Esophagus (tissue), 2 donors: ENCODE measurements around the gene RPL31. TPM values are rescaled to one million over a fixed set of nuclear protein-coding genes. Genes with fewer than 3 reads are reported as not detected.
A peak's percentile ranks its signal among the peaks of the same experiment; 100 is the strongest.

Experiments used
- H3K27ac ChIP-seq, 2 donors: one replicate each; pipeline ENCODE4 v1.5.1; 2013; ENCODE audit warnings: low read depth in 2 of 2, mild to moderate bottlenecking in 2 of 2, inconsistent platforms in 1 of 2, low read length in 1 of 2, moderate library complexity in 1 of 2
- H3K27me3 ChIP-seq, 2 donors: one replicate each; pipeline ENCODE4 v1.6.1; 2013; ENCODE audit warnings: low read length in 2 of 2, control low read depth in 1 of 2, mild to moderate bottlenecking in 1 of 2; ENCODE audit not compliant: insufficient read depth in 2 of 2, control insufficient read depth in 1 of 2
- H3K36me3 ChIP-seq, 2 donors: one replicate each; pipeline ENCODE4 v1.6.1; 2013; ENCODE audit warnings: low read length in 1 of 2; ENCODE audit not compliant: control insufficient read depth in 2 of 2, insufficient read depth in 2 of 2
- H3K4me1 ChIP-seq, 2 donors: one replicate each; pipeline ENCODE4 v1.6.1; 2013; ENCODE audit warnings: low read length in 1 of 2; ENCODE audit not compliant: control insufficient read depth in 2 of 2, insufficient read depth in 2 of 2
- H3K4me3 ChIP-seq, 2 donors: one replicate each; pipeline ENCODE4 v1.5.1; 2013; ENCODE audit warnings: low read length in 2 of 2, mild to moderate bottlenecking in 2 of 2, low read depth in 1 of 2, moderate library complexity in 1 of 2
- H3K9me3 ChIP-seq, 2 donors: one replicate each; pipeline ENCODE4 v1.6.1; 2013; ENCODE audit warnings: mild to moderate bottlenecking in 2 of 2, low read depth in 1 of 2, low read length in 1 of 2, moderate library complexity in 1 of 2; ENCODE audit not compliant: control insufficient read depth in 2 of 2, insufficient read depth in 1 of 2
- WGBS, 2 donors: extraction: QIAGEN DNeasy Blood & Tissue Kit; methylation state at CpG; one replicate each; pipeline ENCODE4 v1.1.7; 2013; 5-methylcytosine and 5-hydroxymethylcytosine counted together
- polyA plus RNA-seq, 2 donors: library from polyadenylated mRNA; stranded (reverse); fragments of 200-250 nt; gene quantifications; one replicate each; pipeline ENCODE4 v1.2.3, GENCODE V29; 2013
- donor health status: healthy with polysubstance abuse.
- donor health status: Bipolar disorder and iron deficiency.

RPL31 gene
- polyA plus RNA-seq, 2 donors = 5,749 to 6,812 TPM

DNA sequence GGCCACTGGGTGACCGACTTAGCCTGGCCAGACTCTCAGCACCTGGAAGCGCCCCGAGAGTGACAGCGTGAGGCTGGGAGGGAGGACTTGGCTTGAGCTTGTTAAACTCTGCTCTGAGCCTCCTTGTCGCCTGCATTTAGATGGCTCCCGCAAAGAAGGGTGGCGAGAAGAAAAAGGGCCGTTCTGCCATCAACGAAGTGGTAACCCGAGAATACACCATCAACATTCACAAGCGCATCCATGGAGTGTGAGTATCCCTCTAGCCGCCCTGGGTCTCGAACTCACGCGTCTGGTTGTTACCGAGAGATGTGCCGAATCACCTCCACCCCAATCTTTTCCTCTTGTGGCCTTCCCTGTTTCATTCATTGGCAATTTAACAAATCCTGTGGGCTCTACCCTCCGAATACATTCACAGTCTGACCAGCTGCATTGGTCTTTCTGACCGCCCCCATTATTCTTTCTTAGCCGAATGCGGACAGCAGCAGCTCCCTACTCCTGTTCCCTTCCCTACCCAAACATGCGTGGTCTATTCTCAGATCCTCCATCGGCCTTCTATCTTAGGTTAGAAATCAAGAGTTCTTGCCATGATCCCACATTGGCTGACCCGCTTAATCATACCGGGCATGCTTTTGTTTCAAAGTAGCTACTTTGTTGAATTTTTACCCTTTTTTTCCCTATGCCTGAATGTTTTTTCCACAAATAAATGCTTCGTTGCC, 631 bp downstream of the RPL31 start:
- 1% methylated on average over 26 of the region's 26 CpGs for WGBS, 2 donors
- Histone ChIP-seq H3K4me3 (peak overlapping the region; percentile 99), H3K27me3 (no peaks in the 10 kb centered on the region), H3K9me3 (no peaks in the 10 kb centered on the region), H3K27ac (peak overlapping the region; percentile 89 to 97), H3K36me3 (peaks cover 11 to 22% of the 10 kb centered on the region in 2 donors), H3K4me1 (peaks cover 0 to 5% of the 10 kb centered on the region in 2 donors)

DNA sequence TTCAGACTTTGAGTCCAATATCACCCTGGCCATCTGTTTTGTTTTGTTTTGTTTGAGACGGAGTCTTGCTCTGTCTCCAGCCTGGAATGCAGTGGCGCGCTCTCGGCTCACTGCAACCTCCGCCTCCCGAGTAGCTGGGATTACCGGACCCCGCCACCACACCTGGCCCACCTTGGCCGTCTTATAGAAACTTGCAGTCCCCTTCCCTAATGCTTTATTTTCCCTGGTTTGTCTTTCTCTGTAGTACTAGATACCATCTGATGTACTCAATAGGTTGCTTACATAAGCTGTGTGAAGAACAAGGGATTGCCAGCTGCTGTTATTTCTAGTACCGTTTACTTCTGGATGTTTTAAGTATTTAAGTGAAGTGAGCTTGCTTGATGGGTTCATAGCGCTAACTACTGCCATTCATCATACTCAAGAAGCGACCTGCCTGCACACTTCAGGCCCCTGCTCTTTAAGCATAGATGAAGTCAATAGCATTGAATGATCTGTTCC, 1.2 kb downstream of the RPL31 start:
- no peaks in the 10 kb centered on the region for H3K9me3 ChIP-seq
- peaks cover 16 to 24% of the 10 kb centered on the region in 2 donors for H3K36me3 ChIP-seq
- no peaks in the 10 kb centered on the region for H3K27me3 ChIP-seq
- 16 to 21% methylated on average over 12 of the region's 12 CpGs for WGBS, 2 donors
- peak overlapping the region in 1 of 2 donors; percentile 97 for H3K27ac ChIP-seq
- peaks cover 0 to 5% of the 10 kb centered on the region in 2 donors for H3K4me1 ChIP-seq
- H3K4me3 ChIP-seq = peak overlapping the region; percentile 99

DNA sequence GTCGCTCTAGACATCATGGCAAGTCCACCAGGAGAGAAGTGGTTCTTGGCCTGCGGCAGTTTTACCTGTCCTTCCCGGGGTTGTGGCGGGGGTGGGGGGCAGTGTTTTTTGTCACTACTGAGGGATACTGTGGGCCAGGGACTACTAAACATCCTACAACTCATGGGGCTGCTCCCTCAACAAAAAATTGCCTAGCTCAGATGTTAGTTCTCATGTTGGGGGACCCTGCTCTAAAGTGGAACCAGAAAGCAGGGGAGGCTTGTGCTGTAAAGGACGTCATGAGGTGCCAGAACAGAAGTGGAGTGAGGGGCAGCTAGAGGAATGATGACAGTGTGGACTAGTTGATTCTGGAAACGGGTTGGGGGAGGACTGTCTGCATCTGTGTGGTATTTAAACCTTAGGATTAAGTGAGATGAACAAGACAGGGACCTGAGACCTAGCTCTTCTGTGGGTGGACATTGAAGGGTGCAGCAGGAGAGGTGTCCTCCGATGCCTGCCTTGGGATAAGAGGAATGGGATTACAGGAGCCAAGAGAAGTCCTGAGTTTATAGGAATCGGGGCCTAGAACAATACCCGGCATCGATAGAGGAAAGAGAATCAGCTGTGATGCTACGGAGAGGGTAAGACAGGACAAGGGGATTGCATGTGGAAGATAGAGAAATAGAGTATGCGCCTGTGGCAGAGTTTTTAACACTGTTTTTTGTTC, 2.7 kb downstream of the RPL31 start:
- H3K36me3 ChIP-seq = peaks cover 16 to 27% of the 10 kb centered on the region in 2 donors
- WGBS, 2 donors = 89 to 90% methylated on average over 12 of the region's 12 CpGs
- no peaks in the 10 kb centered on the region for H3K9me3 ChIP-seq
- H3K27ac ChIP-seq = no peak overlapping the region
- no peaks in the 10 kb centered on the region for H3K27me3 ChIP-seq
- peaks cover 0 to 5% of the 10 kb centered on the region in 2 donors for H3K4me1 ChIP-seq
- peak overlapping the region in 1 of 2 donors; percentile 5 for H3K4me3 ChIP-seq

DNA sequence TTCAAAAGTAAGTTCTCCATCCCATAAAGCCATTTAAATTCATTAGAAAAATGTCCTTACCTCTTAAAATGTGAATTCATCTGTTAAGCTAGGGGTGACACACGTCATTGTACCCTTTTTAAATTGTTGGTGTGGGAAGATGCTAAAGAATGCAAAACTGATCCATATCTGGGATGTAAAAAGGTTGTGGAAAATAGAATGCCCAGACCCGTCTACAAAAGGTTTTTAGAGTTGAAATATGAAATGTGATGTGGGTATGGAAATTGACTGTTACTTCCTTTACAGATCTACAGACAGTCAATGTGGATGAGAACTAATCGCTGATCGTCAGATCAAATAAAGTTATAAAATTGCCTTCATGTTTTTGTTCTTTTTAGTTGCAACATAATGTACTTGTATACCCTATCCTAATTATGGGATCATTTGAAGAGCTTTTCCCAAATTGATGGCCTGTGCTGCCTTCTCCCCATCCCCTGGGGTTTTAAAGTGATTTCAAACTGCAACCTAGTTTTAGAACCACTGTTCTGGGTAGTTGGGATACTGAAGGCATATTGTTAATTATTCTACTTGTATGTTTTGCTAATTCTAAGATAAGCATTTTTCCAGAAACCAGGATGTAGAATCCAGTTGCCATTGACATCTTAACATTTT, 4.1 kb downstream of the RPL31 start:
- Histone ChIP-seq H3K36me3 (peaks cover 16 to 29% of the 10 kb centered on the region in 2 donors), H3K4me1 (peaks cover 0 to 5% of the 10 kb centered on the region in 2 donors), H3K4me3 (no peak overlapping the region), H3K27ac (no peak overlapping the region), H3K9me3 (no peaks in the 10 kb centered on the region), H3K27me3 (no peaks in the 10 kb centered on the region)
- WGBS, 2 donors = 72 to 77% methylated on average over 4 of the region's 4 CpGs

DNA sequence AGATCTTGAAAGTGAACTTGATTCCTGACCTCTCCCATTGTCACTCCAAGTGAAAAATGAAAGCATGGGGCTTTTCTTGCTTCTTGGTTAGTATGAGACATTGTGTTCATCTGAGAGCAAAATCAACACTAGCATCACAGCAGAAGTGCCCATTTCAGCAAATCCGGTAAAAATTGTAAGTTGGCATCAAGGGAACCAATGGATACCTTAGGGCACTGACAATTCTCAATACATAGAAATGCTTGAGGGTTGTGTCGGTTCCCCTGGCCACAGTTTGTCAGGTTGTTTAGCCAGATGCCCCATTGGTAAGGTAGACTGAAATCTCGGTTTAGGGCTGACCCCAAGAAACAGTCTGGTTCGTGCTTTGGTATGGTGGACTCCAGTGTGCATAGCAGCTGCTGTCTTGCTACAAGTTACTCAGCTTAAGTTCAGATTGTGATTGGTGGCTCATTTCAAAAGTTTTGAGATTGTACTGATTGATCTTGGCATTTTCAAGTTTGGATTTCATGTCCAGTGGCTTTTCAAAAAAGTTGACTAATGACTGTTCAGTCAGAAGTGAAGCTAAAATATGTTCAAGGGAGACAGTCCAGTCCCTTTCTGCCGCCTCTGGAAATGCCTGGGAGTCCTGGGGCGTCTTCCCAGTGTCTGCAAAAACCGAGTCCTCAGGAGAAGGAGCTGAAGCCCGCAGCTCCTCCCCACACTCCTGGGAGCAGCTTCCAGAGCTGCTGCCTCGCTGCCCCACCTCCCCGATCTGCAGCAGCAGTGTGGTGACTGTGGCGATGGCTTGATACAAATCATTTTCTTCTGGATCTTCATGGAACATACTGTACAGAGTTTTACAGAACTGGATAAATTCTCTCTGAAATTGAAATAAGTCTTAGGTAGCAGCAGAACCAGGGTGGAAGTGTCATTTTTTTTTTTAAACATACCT, 5.6 kb downstream of the RPL31 start:
- Histone ChIP-seq H3K4me3 (no peak overlapping the region), H3K36me3 (peaks cover 16 to 33% of the 10 kb centered on the region in 2 donors), H3K27ac (no peak overlapping the region), H3K9me3 (no peaks in the 10 kb centered on the region), H3K4me1 (peaks cover 0 to 3% of the 10 kb centered on the region in 2 donors), H3K27me3 (no peaks in the 10 kb centered on the region)
- 75 to 79% methylated on average over 11 of the region's 11 CpGs for WGBS, 2 donors

DNA sequence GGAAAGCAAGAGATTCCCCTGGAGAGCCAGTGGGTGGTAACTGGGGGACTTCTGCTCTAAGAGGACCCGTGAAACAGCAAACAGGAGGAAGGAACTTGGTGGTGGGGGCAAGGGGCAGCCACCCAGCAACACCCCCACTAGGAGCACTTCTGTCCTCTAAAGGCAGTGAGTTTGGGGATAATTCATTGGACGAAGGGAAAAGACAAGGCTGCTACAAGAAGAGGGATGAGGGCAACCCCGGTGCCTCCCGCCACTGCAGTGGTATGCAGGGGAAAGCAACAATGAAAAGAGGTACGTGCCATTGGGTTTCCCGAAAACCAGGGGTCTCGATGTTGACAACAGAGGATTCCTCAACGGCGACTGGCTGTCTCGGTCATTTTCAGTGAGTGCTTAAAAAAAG, 9.1 kb downstream of the RPL31 start:
- H3K9me3 ChIP-seq = no peaks in the 10 kb centered on the region
- no peaks in the 10 kb centered on the region for H3K4me1 ChIP-seq
- no peak overlapping the region for H3K27ac ChIP-seq
- H3K4me3 ChIP-seq = no peak overlapping the region
- H3K27me3 ChIP-seq = no peaks in the 10 kb centered on the region
- WGBS, 2 donors = 87 to 89% methylated on average over 10 of the region's 10 CpGs
- H3K36me3 ChIP-seq = peaks cover 8 to 17% of the 10 kb centered on the region in 2 donors

DNA sequence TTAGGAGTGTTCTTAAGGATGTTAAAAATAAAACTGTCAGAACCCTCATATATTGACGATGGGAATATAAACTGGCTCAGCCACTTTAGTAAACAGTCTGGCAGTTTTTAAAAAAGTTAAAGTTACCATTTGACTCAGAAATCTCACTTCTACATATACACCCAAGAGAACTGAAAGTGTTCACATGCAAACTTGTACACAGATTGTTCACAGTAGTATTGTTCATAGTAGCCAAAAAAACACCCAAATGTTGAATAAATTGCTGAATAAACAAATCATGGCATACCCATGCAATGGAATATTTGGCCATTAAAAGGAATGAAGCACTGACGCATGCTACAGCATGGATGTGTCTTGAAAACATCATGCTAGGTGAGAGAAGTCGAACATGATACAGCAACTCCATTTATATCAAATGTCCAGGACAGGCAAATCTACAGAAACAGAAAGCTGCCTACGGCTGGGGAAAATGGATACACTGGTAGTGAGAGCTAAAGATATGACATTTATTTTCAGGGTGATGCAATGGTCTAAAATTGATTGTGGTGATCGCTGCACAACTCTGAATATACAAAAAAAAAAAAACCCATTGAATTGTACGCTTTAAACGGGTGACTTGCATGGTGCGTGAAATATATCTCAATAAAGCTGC, 10.1 kb downstream of the RPL31 start:
- Histone ChIP-seq H3K4me1 (no peaks in the 10 kb centered on the region), H3K27me3 (no peaks in the 10 kb centered on the region), H3K36me3 (peaks cover 8 to 15% of the 10 kb centered on the region in 2 donors), H3K27ac (no peak overlapping the region), H3K9me3 (no peaks in the 10 kb centered on the region), H3K4me3 (no peak overlapping the region)
- WGBS, 2 donors = 52 to 59% methylated on average over 8 of the region's 8 CpGs

DNA sequence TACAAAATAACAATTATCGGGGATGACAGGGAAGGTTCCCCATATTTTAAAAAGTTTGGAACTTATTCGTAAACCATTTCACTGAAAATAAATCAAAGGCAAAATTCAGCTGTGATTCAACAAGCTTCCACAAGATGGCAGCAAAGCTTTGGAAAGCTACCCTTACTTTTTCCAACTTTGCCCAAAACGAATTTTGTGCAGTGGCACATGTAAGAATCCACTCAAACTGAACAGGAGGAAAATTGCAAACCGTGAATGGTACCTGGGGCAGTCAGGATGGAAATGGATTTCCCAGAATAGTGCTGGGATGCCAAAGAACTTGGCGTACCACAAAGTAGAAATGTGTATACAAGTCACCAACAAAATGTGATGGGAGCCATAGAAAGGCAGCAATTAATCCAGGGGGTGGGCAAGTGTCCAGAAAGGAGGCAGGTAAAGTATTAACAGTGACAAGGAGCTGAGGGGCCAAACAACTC, 10.7 kb downstream of the RPL31 start:
- Histone ChIP-seq H3K27ac (no peak overlapping the region), H3K4me3 (no peak overlapping the region), H3K9me3 (no peaks in the 10 kb centered on the region), H3K27me3 (no peaks in the 10 kb centered on the region), H3K36me3 (peaks cover 5 to 11% of the 10 kb centered on the region in 2 donors), H3K4me1 (no peaks in the 10 kb centered on the region)
- 29 to 38% methylated on average over 5 of the region's 5 CpGs for WGBS, 2 donors
